Body of pancreas (tissue), 4 donors: ENCODE results near the gene KRTAP10-9.
"Not testable (repeated sequence)": the region's sequence is repeated elsewhere in the genome, so short reads cannot be mapped to it uniquely, and the experiment has no call there.

Experiments used
- CTCF ChIP-seq, 7 experiments: fragments of 450-650 bp in 4 of 7; fragments of 200-600 bp in 3 of 7; sonication (generic) in 3 of 7; IDR thresholded peaks; one replicate each; pipeline ENCODE4 v1.5.1; 2016 to 2019; ENCODE audit warnings: antibody characterized with exemption in 7 of 7
- POLR2A ChIP-seq, 3 donors: fragments of 450-650 bp; IDR thresholded peaks; one replicate each; pipeline ENCODE4 v1.6.1; 2016; ENCODE audit warnings: antibody characterized with exemption in 3 of 3, mild to moderate bottlenecking in 2 of 3

DNA sequence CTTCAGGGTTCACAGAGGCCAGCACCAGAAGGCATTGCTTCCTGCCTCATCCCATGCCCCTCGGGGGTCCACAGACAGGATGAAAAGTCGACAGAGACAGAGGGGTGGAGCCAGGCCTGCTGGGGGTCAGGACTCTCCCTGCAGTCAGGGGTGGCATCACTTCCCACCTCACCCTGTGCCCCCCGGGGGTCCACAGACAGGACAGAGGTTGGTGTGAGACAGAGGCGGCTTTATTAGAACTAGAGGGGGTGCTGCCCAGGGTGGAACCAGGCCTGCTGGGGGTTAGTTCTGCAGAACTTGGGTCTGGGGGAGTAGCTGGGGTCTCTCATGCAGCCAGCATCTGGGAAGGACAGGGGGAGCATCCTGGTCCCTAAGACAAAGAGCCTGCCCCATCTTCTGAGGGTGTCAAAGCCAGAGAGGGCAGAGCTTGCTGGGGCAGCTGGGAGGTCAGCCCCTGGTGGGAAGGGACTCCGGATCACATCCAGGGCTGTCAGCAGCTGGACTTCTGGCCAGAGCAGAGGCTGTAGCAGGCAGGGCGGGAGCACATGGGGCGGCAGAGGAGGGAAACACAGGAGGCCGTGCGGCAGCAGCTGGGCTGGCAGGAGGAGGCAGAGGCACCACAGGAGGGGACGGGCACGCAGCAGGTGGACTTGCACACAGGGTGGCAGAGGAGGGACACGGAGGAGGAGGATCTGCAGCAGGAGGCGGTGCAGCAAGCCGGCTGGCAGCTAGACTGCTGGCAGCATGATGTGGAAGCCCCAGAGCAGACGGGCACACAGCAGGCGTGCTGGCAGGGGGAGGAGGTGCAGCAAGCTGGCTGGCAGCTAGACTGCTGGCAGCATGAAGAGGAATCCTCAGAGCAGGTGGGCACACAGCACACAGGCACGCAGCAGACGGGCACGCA lies 35.7 kb upstream of the KRTAP10-9 start:
- not testable (repeated sequence) for TF ChIP-seq CTCF, POLR2A (IDR thresholded peaks at IDR 0.05)
